Glutamatergic neuron (in vitro differentiated cells): ENCODE results near the gene GMCL2. TPM values are rescaled to one million over a fixed set of nuclear protein-coding genes. Genes with fewer than 3 reads are reported as not detected.
"Not testable (repeated sequence)": the region's sequence is repeated elsewhere in the genome, so short reads cannot be mapped to it uniquely, and the experiment has no call there.

Source experiments
- DNase-seq: peaks from one replicate; pipeline ENCODE4 v3.0.0; 2022
- H3K27ac Mint-ChIP-seq: one replicate; pipeline ENCODE4 v1.8.0; 2020; ENCODE audit warnings: mild to moderate bottlenecking, mixed read lengths, inconsistent platforms; ENCODE audit not compliant: unreplicated experiment
- H3K27me3 Mint-ChIP-seq: one replicate; pipeline ENCODE4 v1.8.0; 2020; ENCODE audit warnings: mild to moderate bottlenecking, moderate library complexity, mixed read lengths, inconsistent platforms; ENCODE audit not compliant: unreplicated experiment
- H3K36me3 Mint-ChIP-seq: one replicate; pipeline ENCODE4 v1.8.0; 2020; ENCODE audit warnings: mild to moderate bottlenecking, mixed read lengths, inconsistent platforms; ENCODE audit not compliant: unreplicated experiment
- H3K4me1 Mint-ChIP-seq: one replicate; pipeline ENCODE4 v1.8.0; 2020; ENCODE audit warnings: mild to moderate bottlenecking, low read depth, mixed read lengths, inconsistent platforms; ENCODE audit not compliant: unreplicated experiment
- H3K4me3 Mint-ChIP-seq: one replicate; pipeline ENCODE4 v1.8.0; 2020; ENCODE audit warnings: mild to moderate bottlenecking, mixed read lengths, inconsistent platforms; ENCODE audit not compliant: unreplicated experiment
- H3K9me3 Mint-ChIP-seq: one replicate; pipeline ENCODE4 v1.8.0; 2020; ENCODE audit warnings: mild to moderate bottlenecking, moderate library complexity, mixed read lengths, inconsistent platforms; ENCODE audit not compliant: unreplicated experiment
- total RNA-seq: library from RNA; stranded (reverse); fragmentation: NEBNext Ultra II Directional; extraction: Animal tissue kit (Norgen Biotek cat#: 25700); gene quantifications from one replicate; pipeline ENCODE4 v1.2.1, GENCODE V29; 2021; ENCODE audit not compliant: unreplicated experiment
- TF ChIP-seq, protein P1 (sequence below): fragments of 200-600 bp; sonication (generic); IDR thresholded peaks from one replicate; pipeline ENCODE4 v1.5.0; 2021; ENCODE audit not compliant: partially characterized antibody, unreplicated experiment

Gene GMCL2
- total RNA-seq, 1 donor from 2014 or later = not detected

DNA sequence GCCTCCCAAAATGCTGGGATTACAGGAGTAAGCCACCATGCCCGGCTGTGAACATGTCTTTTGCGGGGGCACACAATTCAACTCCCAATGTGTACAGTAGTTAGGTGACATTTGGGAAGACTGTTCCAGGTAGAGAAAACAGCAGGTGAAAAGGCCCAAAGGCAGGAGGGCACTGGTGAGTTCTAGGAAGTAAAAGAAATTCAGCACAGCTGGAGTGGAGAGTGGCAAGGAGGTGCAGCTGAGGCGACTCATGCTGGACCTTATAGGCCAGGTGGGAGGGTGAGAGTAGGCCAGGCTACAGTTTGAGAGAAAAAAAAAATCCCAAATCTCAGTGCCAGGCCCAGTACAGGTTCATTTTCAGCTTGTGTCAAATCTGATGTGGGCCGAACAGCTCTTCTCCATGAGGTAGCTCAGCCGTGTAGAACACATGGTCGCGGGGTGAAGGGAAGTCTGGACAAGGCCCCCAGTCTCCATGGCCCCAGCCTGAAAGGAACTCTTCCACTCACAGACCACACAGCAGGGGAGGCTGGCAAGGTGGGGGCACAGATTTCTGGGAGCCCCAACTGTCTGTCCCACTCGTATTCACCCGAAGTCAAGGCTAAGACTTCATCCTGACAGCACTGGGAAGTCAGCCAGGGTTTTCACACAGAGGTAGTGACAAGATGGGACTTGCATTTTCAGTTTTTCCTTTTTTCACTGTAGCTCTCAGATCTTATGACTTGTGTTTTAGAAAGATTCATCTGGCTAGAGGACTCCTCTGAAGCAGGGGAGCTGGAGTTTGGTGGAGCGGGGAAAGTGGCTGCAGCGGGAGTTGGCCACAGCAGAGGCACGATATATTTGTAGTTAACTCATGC, 12.6 kb upstream of the GMCL2 start:
- Mint-ChIP-seq H3K9me3 (peaks cover 6% of the 10 kb centered on the region), H3K4me1 (no peaks in the 10 kb centered on the region), H3K27me3 (peaks cover 6% of the 10 kb centered on the region), H3K4me3 (no peak overlapping the region), H3K27ac (no peak overlapping the region), H3K36me3 (no peaks in the 10 kb centered on the region)
- no peak for DNase-seq
- TF ChIP-seq, protein P1, sequence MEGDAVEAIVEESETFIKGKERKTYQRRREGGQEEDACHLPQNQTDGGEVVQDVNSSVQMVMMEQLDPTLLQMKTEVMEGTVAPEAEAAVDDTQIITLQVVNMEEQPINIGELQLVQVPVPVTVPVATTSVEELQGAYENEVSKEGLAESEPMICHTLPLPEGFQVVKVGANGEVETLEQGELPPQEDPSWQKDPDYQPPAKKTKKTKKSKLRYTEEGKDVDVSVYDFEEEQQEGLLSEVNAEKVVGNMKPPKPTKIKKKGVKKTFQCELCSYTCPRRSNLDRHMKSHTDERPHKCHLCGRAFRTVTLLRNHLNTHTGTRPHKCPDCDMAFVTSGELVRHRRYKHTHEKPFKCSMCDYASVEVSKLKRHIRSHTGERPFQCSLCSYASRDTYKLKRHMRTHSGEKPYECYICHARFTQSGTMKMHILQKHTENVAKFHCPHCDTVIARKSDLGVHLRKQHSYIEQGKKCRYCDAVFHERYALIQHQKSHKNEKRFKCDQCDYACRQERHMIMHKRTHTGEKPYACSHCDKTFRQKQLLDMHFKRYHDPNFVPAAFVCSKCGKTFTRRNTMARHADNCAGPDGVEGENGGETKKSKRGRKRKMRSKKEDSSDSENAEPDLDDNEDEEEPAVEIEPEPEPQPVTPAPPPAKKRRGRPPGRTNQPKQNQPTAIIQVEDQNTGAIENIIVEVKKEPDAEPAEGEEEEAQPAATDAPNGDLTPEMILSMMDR = no peak

DNA sequence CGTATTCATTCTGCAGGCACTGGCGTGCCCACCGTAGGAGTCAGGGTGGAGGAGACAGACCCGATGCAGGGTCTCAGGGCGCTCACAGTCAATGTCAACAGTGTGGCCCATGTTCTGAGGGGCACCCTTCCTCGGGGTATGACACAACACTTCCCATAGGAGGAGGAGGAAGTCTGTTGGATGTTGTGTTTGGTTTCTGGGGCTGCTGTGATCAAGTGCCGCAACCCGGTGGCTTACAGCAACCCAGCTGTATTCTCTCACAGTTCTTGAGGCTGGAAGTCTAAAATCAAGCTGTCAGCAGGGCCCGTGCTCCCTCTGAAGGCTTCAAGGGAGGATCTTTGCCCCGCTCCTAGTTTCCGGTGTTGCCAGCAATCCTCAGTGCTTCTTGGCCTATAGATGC, 11.5 kb upstream of the GMCL2 start:
- Mint-ChIP-seq H3K27ac (no peak overlapping the region), H3K27me3 (peaks cover 3% of the 10 kb centered on the region), H3K36me3 (no peaks in the 10 kb centered on the region), H3K4me3 (no peak overlapping the region), H3K4me1 (no peaks in the 10 kb centered on the region), H3K9me3 (peaks cover 2% of the 10 kb centered on the region)
- TF ChIP-seq, protein P1 = no peak
- no peak for DNase-seq

DNA sequence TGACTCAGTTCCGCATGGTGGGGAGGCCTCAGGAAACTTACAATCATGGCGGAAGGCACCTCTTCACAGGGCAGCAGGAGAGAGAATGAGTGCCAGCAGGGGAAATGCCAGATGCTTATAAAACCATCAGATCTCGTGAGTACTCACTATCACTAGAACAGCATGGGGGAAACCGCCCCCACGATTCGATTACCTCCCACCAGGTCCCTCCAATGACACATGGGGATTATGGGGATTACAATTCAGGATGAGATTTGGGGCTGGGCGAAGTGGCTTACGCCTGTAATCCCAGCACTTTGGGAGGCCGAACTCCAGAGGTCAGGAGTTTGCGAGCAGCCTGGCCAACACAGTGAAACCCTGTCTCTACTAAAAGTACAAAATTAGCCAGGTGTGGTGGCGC, 11.0 kb upstream of the GMCL2 start:
- not testable (repeated sequence) for H3K9me3 Mint-ChIP-seq, DNase-seq, H3K27me3 Mint-ChIP-seq, H3K4me3 Mint-ChIP-seq, H3K36me3 Mint-ChIP-seq, H3K27ac Mint-ChIP-seq, H3K4me1 Mint-ChIP-seq

DNA sequence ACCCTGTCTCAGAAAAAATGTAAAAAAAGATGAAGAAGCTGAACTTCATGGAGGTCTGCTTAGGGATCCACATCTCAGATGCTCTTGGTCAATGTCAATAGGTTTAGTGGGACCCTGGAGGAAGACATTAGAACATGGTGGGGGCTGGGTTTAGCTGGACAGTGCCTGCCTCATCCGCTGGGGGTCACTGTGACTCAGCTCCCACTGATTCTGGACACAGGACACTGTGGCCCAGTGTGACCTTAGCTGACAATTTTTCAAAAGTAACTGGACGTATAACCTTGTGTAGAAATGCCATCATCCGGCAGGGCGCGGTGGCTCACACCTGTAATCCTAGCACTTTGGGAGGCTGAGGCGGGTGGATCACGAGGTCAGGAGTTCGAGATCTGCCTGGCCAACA, 9.8 kb upstream of the GMCL2 start:
- Mint-ChIP-seq H3K4me1 (no peaks in the 10 kb centered on the region), H3K4me3 (no peak overlapping the region), H3K9me3 (peaks cover 4% of the 10 kb centered on the region), H3K36me3 (peaks cover 4% of the 10 kb centered on the region), H3K27ac (no peak overlapping the region), H3K27me3 (peaks cover 3% of the 10 kb centered on the region)
- TF ChIP-seq, protein P1 = peak; percentile 57
- DNase-seq = peak; percentile 54

DNA sequence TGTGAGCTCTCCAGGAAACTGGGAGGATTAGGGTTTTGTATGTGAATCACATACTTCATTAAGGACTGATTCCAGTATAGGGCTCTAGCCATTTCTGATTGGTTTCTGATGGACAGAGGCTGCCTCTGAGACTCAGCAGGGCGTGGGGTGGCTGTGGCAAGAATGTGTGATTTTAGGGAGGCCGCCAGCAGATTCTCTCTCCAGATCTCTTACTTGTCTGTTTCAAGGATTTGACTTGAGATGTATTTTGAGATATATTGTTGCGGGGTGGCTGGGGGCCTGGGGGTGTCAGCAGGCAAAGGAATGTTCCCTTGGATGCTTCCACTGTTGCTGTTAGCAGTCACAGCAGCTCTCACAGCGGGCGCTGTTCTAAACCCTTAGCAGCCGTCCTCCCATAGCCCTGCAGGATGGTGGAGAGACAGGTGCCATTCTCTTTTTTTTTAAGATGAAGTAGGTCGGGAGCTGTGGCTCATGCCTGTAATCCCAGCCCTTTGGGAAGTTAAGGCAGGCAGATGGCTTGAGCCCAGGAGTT, 9.2 kb upstream of the GMCL2 start:
- peaks cover 3% of the 10 kb centered on the region for H3K27me3 Mint-ChIP-seq
- TF ChIP-seq, protein P1 = no peak
- no peak overlapping the region for H3K27ac Mint-ChIP-seq
- peaks cover 4% of the 10 kb centered on the region for H3K9me3 Mint-ChIP-seq
- peaks cover 4% of the 10 kb centered on the region for H3K36me3 Mint-ChIP-seq
- H3K4me3 Mint-ChIP-seq = no peak overlapping the region
- no peak for DNase-seq
- no peaks in the 10 kb centered on the region for H3K4me1 Mint-ChIP-seq
